HuH-7.5 (cell line): Measurements from ENCODE around the gene PCDH9.

ENCODE experiments used
- DNase-seq: peaks from one replicate; pipeline ENCODE4 v3.0.0; 2011; ENCODE audit warnings: low spot score

PCDH9 gene

DNA sequence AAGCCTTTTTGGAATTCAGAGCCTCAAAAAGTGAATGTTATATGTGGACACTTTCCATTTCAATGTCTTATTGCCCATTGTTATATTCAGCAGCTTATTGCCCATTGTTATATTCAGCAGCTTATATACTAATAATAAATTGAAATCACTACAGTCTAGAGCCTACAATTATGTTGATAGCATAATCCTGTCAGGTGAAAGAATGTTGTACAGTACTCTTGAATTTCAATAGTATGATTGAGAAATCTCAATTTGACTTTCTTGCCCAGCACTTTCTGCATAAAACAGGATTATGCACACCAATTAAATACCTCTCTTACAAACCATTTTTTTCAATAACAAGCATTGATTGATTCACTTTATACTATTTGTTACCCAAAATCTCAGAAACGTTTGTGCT is 260.8 kb downstream of the PCDH9 start:
- no peak for DNase-seq

DNA sequence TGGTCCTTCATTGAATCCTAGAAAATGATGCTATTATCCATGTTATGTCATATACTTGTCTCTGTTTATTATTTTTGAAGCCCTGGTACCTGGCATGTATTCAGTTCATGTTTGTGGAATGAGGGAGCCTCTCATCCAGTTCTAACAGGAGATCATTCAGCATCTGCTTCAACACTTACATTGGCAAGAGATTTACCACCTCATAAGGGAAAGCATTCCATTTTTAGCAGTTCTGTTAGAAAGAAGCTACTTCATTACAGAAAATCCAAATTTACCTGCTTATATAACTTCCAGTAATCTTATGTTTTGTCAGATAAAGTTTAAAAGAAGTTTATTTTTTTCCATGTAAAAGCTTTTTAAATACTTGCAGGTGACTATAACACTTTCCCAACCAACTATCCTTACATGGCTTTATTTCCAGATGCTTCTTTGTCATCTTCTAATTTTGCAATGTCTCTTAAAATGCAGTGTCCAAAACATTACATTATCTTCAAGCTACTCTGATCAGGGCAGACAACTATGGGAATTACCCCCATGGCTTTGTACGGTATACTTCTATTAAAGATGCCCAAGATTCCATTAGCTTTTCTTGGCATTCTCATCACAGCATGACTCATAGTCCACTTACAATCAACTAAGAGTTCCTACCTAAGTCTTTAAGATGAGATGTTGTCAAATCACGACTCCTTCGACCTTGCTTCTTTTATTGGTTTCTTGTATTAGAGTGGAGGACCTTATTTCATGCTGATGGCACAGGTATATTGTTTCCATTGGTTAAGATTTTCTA is 262.1 kb downstream of the PCDH9 start:
- no peak for DNase-seq

DNA sequence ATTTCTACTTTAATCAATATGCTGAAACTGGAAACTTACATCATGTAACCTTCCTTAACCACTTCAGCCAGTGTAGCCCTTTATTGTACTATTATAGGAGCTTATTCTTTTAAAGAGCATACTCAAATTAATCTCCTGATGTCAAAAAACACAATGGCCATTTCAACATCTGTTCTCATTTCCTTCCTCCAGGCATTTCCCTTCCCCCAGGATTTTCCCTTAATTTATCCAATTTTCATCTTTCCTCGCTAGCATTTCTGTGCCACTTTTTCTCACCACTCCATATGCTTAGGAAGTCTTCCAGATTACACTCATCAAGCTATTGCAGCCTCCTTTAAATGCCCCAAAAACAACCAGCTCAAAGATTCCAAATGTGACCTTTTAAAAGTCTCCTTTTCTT is 265.0 kb downstream of the PCDH9 start:
- no peak for DNase-seq

DNA sequence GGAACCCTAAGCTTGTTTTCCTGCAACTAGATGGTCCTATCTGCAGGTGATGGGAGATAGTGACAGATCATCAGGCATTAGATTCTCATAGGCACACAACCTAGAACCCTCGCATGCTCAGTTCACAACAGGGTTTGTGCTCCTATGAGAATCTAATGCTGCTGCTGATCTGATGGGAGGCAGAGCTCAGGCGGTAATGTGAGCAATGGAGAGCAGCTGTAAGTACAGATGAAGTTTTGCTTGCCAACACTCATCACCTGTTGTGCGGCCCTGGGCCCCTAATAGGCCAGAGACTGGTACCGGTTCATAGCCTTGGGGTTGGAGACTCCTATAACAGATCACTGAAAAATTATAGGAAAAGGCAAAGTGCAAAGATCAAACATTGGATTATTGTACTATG is 267.2 kb downstream of the PCDH9 start:
- no peak for DNase-seq

DNA sequence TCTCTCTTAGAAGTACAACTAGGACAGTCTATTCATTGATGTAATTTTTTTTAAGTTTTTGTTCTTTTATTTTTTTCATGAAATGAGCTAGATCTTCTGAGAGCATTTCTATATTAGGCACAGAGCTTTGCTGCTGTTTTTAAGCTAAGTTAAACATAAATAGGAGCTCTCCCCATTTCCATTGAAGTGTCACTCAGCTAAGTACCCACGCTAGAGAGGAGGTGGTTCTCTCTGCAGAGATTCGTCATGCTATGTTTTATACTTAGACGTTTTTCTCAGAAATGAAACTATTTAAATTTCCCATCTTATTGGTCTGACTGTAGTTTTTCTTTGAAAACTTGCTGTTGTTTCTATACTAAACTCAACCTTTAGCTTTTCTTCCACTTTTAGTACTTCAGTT is 271.5 kb downstream of the PCDH9 start:
- no peak for DNase-seq

DNA sequence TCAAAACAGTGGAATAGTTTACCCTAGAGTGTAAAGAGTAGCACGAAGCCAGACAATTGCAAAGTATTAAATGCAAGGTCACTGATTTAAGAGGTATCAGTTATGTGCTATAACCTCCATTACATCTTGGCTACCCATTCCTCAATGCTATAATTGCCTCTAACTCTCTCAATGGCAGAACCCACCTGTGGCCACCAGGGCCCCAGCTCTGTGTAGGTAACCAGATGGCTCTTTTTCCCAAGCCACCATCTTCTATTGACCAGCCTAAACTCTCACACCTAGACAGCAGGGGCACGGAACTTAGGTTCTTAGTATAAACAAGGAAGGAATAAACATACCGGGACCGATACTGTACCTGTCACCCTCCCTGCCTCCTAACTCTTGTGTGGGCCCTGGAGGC is 277.6 kb downstream of the PCDH9 start:
- no peak for DNase-seq

DNA sequence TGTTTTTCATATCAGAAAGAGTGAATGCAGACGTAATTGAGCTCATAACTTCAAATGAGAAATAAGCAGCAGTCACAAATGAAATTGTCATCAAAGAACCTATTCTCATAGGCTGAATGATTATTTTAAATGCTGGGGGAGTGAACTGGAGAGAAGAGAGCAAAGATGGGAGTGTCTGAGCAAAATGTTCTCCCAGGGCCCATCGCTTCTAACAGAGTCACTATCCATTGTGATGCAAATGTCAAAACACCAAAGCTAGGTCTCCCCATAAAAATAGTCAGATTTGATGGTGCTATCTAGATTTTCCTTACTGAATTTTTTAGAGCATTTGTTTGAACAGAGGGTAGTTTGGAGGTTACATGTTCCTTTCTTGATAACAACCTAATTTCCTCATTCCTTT is 278.7 kb downstream of the PCDH9 start:
- DNase-seq, result no peak

DNA sequence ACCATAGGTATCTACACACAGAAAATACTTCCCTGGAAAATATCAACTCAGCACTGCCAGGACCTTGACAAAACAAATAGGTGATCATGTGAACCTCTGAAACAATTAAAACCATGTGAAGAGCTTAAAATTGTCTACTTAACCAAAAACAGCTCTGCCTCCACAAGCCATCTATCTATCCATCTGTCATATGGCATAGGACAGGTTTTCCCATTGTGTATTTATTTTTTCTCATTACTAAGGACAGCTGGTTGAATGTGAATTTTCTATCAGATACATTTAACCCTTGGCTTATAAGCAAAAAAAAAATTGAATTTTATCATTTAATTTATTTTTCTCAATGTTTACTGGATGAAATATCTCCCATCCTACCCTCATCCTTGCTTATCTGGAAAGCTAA is 279.5 kb downstream of the PCDH9 start:
- no peak for DNase-seq

DNA sequence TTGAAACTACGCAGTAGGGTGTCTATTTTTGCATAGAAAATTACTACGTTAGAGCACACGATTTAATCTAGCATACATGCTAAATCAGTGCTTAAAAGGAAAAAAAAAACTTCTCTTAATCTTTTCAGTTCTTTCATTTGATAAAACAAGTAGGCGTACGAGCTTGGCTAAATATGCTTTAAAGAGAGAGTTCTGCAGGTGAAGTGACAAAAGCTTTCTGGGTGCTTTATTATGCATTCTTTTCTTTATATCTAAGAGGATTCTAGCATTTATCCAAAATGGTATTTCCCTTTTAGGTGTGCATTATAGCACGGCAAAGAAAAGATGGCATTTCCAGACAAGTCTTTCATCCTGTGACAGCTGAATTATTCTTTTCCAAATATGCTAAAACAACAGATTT is 281.2 kb downstream of the PCDH9 start:
- DNase-seq, result no peak

DNA sequence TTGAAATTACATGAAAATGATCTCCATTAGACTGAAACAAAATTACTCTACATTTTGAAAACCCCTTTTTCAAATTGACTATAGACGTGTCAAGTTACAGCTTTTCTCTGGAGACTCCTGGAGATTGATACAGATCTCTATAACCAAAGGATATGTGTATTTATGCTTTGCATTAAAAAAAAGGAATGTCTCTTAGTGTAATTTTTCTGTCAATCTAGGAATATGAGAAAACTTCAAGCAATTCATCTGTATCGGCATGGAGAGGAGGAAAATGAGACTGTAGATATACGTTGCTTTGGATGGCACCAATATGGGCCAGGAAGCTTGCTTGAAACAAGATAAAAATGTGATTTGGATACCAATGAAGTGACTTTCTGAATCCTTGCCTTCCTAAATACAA is 286.6 kb downstream of the PCDH9 start:
- no peak for DNase-seq

DNA sequence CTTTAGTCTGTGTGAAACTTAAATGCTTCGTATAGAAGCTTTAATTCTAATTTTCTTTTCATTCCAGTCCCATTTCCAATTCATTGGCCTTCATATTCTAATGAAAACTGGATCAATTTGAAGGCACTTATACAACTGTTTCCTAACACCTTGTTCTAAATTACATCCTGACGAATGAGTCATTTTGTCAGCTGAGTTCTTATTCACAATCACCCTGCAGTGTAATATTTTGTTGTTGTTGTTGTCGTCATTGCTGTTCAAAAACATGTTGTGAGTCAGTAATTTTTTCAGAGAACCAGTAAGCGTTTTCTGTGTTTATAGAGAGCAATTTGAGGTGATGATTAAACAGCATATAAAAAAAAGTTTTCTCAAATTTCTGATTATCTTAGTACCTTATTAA is 290.0 kb downstream of the PCDH9 start:
- DNase-seq, result no peak

DNA sequence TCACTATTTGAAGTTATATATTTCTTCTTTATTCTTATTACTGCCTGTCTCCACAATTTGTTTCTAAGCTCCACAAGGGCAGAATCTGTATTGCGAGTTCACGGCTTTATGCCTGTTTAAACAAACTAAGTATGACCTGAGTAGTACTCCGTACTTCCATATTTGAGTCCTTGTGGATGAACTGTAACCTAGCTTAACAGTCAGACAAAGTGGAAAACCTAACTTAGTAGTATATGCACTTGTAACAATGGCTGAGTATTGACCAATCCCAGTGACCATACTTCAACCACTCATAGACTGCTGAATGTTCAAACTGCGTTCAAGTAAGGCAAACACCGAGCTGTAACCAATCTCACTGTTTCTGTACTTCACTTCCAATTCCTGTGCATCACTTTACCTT is 292.7 kb downstream of the PCDH9 start:
- DNase-seq, result no peak

DNA sequence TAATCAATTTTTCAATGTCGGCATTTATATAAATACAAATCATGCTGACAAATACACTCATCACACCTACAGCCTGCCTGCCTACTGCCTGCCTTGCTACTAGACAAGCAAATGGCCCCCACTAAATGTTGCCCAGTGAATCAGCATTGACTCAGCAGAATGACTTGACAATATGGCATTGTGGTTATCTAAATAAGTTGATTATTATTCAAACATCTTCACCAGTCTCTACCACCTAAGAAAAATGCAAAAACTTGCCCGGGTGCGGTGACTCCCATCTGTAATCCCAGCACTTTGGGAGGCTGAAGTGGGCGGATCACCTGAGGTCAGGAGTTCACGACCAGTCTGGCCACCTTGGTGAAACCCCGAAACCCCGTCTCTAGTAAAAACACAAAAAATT is 296.1 kb downstream of the PCDH9 start:
- no peak for DNase-seq

DNA sequence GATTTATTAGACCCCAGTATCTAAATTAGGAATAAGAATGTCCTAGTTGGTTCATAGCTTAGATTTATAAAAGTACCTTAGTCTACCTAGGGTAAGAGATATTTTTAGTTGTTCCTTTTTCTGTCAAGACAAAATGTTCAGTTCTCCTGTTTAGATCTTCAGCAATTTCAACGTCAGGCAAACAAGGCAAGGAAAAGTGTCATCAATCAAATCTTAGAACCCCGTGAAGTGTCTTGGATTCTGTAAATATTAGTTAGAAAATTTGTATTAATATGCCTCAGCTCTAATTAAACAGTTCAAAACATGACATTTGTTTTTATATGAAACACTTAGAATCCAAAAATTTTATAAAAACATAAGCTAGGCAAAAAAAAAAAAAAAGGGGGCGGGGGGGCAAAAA is 296.6 kb downstream of the PCDH9 start:
- no peak for DNase-seq

DNA sequence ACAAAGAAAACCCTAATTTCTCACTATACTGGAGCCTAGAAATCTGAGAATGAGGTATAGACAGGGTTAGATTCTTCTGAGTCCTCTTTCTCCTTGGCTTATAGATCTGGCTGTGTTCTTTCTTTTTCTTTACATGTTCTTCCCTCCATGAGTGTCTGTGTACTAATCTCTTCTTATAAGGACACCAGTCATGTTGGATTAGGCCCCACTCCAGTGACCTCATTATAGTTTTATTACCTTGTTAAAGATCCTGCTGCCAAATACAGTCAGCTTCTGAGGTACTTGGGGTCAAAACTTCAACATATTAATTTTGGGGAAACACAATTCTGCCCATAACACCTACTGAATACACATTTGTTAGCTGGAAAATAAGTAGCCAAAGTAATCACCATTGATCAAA is 302.6 kb downstream of the PCDH9 start:
- DNase-seq, result no peak

DNA sequence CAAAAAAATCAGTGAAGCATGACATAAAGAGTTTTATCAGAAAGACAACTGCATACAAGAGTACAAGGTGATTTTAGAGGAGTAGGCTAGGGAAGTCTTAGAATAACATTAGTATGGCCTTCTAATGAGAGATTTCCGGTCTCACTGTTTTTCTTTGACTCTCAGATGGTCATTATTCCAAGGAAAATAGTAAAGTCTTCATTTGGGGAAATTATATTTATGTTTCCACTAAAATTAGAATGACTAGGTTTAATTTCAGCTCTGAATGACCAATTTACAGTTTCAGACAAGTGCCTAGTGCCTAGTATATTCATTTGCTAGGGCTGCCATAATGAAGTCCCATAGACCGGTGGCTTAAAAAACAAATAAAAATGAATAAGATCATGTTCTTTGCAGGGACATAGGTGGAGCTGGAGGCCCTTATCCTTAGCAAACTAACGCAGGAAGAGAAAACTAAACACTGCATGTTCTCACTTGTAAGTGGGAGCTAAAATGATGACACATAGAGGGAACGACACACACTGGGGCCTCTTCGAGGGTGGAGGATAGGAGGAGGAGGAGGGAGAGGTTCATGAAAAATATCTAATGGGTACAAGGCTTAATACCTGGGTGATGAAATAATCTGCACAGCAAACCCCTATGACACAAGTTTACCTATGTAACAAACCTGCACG is 303.1 kb downstream of the PCDH9 start:
- no peak for DNase-seq

DNA sequence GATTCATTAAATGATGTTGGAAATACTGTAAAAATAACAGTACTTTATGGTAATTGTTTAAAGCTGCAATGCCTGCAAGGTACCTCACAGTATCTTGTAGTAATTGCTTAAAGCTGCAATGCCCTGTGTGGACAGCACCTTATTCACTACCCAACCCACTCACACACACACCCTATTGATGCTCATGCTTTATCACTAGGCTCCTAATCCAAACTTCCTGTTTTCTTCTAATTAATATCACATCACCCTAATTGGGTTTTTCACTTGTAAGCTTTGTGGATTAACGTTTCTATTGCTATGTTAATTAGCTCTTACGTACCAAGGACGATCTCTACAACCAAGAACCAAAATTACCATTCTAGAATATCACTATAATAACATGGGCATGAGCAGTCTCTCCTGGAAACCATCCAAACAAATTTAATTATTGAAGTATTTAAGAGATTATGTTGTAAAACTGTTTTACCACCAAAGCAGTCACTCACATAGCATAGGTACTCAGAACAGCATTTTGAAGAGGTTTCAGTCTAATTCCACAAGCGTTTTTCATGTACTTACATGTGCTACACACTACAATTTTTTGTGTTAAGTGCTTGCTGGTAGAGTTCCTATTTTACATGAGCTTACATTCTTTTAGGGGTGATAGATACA is 303.8 kb downstream of the PCDH9 start:
- DNase-seq, result no peak

DNA sequence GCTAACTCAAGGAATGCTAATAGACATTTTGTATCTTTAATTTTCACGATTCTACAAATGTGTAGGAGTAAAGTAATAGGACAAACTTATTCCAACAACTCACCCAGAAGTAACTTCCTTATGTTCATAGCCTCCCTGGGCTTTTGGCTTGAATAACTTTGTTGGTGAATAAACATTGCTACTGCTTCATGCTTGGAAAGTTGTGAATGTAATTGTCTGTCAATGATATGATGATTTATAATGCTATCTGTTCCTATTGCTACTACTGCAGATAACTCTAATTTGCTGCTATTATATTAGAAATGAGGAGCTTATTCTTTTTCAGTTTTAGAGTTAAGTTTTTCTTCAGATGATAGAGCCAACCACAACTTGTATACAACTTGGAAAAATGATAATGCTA is 307.7 kb downstream of the PCDH9 start:
- no peak for DNase-seq

DNA sequence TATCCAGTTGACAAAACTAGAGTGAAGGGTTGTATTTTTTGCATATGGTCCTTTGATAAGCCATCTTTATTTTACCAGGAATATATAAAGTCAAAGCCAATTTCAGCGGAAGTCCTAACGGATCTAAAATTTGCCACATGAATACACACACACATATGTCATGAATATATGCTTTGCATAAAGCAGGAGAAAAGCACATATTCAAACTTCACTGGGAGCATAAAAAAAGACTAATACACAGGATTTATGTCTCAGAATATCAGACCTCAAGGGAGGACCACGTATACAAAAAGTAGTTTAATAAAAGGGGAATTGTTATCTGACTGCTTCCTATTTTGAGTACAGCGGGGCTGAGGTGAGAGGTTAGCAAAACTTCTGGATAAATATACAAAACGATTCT is 308.7 kb downstream of the PCDH9 start:
- DNase-seq, result no peak

DNA sequence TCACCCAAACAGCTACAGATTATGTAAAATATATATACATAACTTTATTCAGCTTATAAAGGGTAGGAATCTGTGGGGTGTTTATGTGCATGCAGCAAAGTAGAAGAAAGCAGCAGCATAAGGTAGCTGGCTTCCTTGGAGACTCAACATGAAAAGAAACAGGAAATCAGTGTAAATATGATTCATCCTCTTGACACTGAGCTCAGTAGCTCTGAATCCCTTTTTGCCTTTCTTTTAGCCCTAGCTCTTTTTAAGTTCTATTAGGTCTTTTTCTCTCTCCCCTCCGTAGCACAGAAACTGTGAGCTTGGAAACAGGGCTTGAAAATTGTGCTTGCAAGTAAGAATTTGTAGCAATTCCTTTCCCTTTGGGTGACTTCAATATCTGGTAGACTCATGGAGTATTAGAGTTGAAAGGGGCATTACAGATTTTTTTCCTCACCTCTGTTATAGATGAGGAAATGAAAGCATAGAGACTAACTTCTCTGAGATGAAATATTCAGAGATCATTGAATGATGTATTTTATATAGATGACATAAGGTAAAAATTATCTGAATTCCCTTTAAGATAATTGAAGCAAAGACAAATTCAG is 314.4 kb downstream of the PCDH9 start:
- DNase-seq, result no peak

DNA sequence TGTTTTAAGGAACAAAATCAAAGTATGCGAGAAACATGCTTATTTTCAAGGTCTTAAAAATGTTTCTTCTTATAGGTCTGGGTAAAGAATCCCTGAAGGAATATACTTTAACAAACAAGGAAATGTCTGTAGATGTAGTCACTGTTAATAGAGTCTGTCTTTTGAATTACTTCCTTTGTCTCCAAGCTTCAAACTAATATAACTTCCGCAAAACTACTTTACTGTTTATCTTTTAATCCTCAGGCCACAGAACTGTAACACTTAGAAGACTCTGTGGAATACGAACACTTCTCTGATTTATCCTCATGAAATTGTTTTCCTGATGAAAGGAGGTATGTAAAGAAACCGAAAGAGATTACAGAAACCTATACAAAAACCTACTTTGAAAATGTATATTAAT is 316.0 kb downstream of the PCDH9 start:
- DNase-seq, result no peak

DNA sequence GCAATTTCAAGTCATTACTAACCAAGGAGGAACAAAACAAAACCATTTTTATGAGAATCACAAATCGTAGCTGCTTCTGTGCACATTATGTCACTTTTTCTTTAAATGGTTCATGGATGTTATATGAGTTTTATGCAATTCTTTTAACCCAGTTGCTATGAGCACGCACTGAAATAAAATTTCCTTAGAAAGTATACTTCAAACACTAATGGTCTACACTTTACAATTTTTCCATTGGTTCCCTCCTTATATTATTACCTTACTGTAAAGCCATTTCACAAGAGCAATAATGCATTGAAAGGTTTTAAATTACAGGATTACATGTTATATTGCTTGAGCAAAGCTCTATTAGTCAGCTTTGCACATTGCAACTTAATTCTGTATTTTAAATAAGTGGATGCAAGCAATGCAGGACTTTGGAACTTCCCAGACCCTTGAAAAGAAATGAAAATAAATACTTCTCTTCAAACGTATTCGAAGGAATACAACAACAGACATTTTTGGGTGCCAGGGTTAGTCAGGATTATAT is 318.7 kb downstream of the PCDH9 start:
- no peak for DNase-seq

DNA sequence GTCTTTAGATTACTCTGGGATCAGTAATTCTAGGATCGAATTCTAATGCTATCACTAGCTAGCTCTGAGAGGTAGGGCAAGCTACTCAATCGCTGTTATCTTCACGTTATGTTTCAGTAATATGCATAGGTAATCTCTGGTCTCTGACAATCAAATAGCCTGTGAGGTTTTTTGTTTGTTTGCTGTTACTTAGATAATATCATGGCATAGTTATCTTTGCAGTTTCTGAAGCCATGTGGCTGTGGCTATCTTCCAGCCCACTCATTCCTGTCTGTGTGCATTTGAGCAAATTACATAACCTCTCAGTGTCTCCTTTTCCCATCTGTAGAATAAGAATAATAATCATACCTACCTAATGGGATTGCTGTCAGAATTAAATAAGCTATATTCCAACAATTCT is 330.2 kb downstream of the PCDH9 start:
- DNase-seq, result peak; percentile 6
